ENCODE results near the gene SMARCD1. TPM values are rescaled to one million over a fixed set of nuclear protein-coding genes. Genes with fewer than 3 reads are reported as not detected.
"Not testable (repeated sequence)": the region's sequence is repeated elsewhere in the genome, so short reads cannot be mapped to it uniquely, and the experiment has no call there.

Gene SMARCD1
- total RNA-seq, 1 donor from 2014 or later = 25.9 TPM

- no peak for DNase-seq
These were observed 60.3 kb downstream of the SMARCD1 start for GRCh38 chr12:50145439-50145838.

- no peak for DNase-seq
These were observed 62.1 kb downstream of the SMARCD1 start for GRCh38 chr12:50147281-50147680.

- DNase-seq = not testable (repeated sequence)
These were observed 62.9 kb downstream of the SMARCD1 start for GRCh38 chr12:50148011-50148410.

- DNase-seq = no peak
These were observed 64.2 kb downstream of the SMARCD1 start for GRCh38 chr12:50149311-50149710.

Other genes with a start within 250 kb of the SMARCD1 start
- 2.2 TPM for gene BCDIN3D, start 242.2 kb upstream of the SMARCD1 start, total RNA-seq
- gene FAIM2, start 181.4 kb upstream of the SMARCD1 start, total RNA-seq = 0.99 TPM
- gene AQP2, start 134.6 kb upstream of the SMARCD1 start, total RNA-seq = not detected
- 5.7 TPM for gene AQP5, start 123.5 kb upstream of the SMARCD1 start, total RNA-seq
- 0.20 TPM for gene AQP6, start 112.4 kb upstream of the SMARCD1 start, total RNA-seq
- 32.4 TPM for gene RACGAP1, start 59.8 kb upstream of the SMARCD1 start, total RNA-seq
- gene ASIC1, start 27.7 kb upstream of the SMARCD1 start, total RNA-seq = 4.0 TPM
- 163 TPM for gene GPD1, start 18.7 kb downstream of the SMARCD1 start, total RNA-seq
- 34.8 TPM for gene COX14, start 26.9 kb downstream of the SMARCD1 start, total RNA-seq
- gene CERS5, start 82.0 kb downstream of the SMARCD1 start, total RNA-seq = 40.8 TPM
- gene LIMA1, start 198.2 kb downstream of the SMARCD1 start, total RNA-seq = 84.0 TPM

All from skin of body (tissue), 2 donors.